NCI-H128 (cell line): ENCODE measurements around the gene TAS1R1.

Experiments
- DNase-seq: peaks from one replicate; lab custom pipeline; 2025; ENCODE audit not compliant: unreplicated experiment; lab: John Stamatoyannopoulos, UW

Gene TAS1R1

DNA sequence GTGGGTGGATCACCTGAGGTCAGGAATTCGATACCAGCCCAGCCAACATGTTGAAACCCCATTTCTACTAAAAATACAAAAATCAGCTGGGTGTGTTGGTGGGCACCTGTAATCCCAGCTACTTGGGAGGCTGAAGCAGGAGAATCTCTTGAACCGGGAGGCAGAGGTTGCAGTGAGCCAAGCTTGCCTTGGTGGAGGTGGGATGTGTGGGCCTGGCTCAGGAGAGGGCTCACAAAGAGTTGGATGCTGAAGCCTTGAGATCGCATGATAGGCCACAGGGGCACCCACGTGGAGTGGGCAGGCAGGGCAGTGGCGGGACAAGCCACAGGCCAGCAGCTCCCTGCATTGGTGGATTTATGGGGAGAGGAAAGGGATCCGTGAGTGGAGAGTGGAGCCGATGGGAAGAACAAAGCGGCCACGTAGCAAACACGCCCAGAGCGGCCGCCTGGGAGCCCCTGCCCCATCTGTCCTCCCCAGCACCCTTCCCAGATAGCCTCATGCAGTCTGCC is 73.9 kb downstream of the TAS1R1 start:
- no peak for DNase-seq
